Mesothelial cell of epicardium (in vitro differentiated cells): ENCODE data around the gene ANAPC2. TPM values are rescaled to one million over a fixed set of nuclear protein-coding genes. Genes with fewer than 3 reads are reported as not detected.
A peak's percentile ranks its signal among the peaks of the same experiment; 100 is the strongest.

Experiments
- DNase-seq, 2 experiments: peaks; one replicate each; pipeline ENCODE4 v3.0.0; 2021; ENCODE audit warnings: low spot score in 2 of 2; ENCODE audit not compliant: unreplicated experiment in 2 of 2
- H3K27ac Mint-ChIP-seq: 2 replicates; pipeline ENCODE4 v1.8.0; 2021; ENCODE audit warnings: mixed read lengths
- H3K27me3 Mint-ChIP-seq: 2 replicates; pipeline ENCODE4 v1.8.0; 2021; ENCODE audit warnings: low read depth, mixed read lengths
- H3K36me3 Mint-ChIP-seq: 2 replicates; pipeline ENCODE4 v1.8.0; 2021; ENCODE audit warnings: mixed read lengths
- H3K4me1 Mint-ChIP-seq: 2 replicates; pipeline ENCODE4 v1.8.0; 2021; ENCODE audit warnings: mixed read lengths
- H3K4me3 Mint-ChIP-seq: 2 replicates; pipeline ENCODE4 v1.8.0; 2021; ENCODE audit warnings: mild to moderate bottlenecking, moderate library complexity, mixed read lengths
- H3K9me3 Mint-ChIP-seq: 2 replicates; pipeline ENCODE4 v1.8.0; 2021; ENCODE audit warnings: mixed read lengths
- total RNA-seq: library from RNA; stranded (reverse); gene quantifications from 3 replicates; pipeline ENCODE4 v1.2.1, GENCODE V29; 2021
- TF ChIP-seq, protein P1 (sequence below): fragments of 200-600 bp; sonication (generic); IDR thresholded peaks from one replicate; pipeline ENCODE4 v1.5.0; 2021; ENCODE audit warnings: antibody characterized with exemption; ENCODE audit not compliant: unreplicated experiment

The ANAPC2 gene
- total RNA-seq, 1 donor from 2014 or later: 89.3 TPM

DNA sequence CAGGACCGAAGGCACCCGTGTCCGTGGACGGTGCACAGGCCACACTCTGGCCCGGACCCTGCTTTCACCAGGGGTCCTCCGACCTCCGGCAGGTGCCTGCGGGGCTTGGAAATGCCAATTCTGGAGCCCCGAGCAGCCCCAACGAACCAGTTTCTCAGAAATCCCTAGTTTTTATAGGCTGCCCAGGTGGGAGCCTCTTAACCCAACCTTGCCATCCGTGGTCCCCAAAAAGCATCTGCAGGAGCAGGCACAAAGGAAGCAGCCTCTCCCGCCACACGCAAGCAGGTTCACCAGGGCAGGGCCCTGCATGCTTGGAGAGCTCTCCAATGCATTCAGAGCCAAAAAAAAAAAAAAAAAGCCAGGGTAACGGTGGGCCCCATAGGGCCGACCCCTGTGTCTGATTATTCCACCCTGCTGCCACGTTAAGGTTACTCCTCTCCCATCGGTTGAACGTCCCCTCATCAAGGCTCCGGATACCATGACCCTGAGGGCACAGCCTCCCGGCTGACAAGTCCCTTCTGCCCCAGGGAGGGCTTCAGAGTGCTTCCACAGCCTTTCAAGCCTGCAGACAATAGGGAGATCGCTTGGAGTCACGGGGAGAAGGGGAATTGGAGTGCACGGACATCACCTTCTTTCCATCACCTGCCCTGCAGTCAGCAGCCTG, 13.0 kb upstream of the ANAPC2 start:
- Mint-ChIP-seq H3K4me3 (peak overlapping the region; percentile 75), H3K27me3 (no peaks in the 10 kb centered on the region), H3K4me1 (peaks cover 43% of the 10 kb centered on the region), H3K36me3 (no peaks in the 10 kb centered on the region), H3K27ac (peak overlapping the region; percentile 79), H3K9me3 (no peaks in the 10 kb centered on the region)
- DNase-seq: no peak
- TF ChIP-seq, protein P1, sequence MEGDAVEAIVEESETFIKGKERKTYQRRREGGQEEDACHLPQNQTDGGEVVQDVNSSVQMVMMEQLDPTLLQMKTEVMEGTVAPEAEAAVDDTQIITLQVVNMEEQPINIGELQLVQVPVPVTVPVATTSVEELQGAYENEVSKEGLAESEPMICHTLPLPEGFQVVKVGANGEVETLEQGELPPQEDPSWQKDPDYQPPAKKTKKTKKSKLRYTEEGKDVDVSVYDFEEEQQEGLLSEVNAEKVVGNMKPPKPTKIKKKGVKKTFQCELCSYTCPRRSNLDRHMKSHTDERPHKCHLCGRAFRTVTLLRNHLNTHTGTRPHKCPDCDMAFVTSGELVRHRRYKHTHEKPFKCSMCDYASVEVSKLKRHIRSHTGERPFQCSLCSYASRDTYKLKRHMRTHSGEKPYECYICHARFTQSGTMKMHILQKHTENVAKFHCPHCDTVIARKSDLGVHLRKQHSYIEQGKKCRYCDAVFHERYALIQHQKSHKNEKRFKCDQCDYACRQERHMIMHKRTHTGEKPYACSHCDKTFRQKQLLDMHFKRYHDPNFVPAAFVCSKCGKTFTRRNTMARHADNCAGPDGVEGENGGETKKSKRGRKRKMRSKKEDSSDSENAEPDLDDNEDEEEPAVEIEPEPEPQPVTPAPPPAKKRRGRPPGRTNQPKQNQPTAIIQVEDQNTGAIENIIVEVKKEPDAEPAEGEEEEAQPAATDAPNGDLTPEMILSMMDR: no peak

DNA sequence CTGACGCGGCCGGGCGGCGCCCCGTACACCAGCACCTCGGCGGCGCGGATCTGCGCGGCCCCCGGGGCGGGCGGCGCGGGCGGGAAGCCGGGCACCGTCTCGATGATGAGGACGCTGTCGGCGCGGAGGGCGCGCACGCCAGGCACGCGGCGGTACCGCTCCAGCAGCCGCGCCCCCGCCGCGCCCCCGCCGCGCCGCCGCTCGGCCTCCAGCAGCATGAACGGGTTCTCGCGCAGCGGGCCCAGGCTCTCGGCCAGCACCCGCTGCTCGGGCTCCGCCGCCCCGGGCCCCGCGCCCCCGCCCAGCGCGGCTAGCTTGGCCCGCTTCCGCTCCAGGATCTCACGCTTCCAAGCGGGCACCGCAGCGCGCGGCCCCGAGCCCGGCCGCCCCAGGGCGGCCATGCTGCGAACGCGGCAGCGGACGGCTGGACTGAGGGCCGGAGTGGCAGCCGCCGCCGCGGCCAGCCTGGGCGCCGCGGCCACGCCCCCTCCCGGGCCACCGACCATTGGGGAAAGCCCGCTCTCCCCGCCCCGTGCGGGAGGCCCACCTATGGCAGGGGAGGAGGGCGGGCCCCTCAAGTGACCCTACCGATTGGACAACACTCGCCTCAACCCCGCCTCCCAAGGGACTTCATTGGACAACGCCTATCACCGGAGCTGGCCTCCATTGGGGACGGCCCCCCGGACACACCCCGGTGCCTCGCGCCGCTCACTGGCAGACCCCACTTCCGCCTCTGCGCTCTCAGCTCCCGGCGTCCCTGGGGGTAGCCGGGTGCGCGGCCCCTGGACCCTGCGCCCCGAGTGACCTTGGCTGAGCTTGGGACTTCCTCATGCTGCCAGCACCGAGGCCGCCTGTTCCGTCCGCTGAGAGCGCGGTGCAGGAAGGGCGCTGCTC, 12.2 kb upstream of the ANAPC2 start, which contains the start of gene TPRN:
Gene TPRN, minus strand, starts transcription at position 431 of the 894 bp plus-strand sequence. Its CDS starts 30 bp downstream, at position 401.
- H3K4me1 Mint-ChIP-seq: peaks cover 37% of the 10 kb centered on the region
- TF ChIP-seq, protein P1: no peak
- H3K36me3 Mint-ChIP-seq: no peaks in the 10 kb centered on the region
- H3K9me3 Mint-ChIP-seq: no peaks in the 10 kb centered on the region
- DNase-seq: peak; percentile 98 to 99
- peak within 1 kb of the TSS; percentile 83 for H3K4me3 Mint-ChIP-seq
- peak within 1 kb of the TSS; percentile 82 for H3K27ac Mint-ChIP-seq
- no peaks in the 10 kb centered on the region for H3K27me3 Mint-ChIP-seq

DNA sequence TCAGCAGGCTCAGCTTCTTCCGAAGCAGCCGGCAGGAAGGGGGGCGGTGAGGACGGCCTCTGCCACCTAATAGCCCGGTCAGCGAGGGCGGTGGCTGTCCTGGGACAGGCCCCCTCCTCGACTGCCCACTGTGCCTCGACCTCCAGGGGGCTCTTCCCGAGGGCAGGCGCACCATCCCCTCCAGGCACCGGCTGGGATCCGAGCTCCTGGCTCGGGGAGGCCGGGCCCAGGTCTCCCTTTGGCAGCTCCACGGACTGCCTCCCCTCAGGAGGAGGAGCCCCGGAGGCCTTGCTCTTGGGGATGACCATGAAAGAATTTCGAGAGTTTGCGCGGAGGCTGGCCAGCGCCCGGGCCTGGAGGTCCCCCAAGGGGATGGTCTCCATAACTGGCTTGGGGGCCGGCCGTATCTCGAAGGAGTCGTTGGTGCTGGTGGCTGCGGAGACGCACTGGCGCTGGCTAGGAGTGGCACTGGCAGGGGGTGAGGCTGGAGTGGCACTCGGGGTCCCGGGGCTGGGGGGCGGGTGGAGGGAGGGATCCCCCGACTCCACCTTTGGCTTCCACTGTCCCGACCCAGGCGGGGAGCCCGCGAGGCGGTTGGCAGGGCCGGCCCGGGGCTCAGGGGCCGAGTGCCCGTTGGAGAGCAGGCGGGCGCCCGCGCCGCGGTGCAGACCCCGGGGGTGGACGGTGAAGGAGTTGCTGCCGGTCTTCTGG, 11.2 kb upstream of the ANAPC2 start:
- Mint-ChIP-seq H3K27ac (peak overlapping the region; percentile 82), H3K4me3 (peak overlapping the region; percentile 83), H3K36me3 (no peaks in the 10 kb centered on the region), H3K4me1 (peaks cover 41% of the 10 kb centered on the region), H3K9me3 (no peaks in the 10 kb centered on the region), H3K27me3 (no peaks in the 10 kb centered on the region)
- TF ChIP-seq, protein P1: no peak
- DNase-seq: no peak

DNA sequence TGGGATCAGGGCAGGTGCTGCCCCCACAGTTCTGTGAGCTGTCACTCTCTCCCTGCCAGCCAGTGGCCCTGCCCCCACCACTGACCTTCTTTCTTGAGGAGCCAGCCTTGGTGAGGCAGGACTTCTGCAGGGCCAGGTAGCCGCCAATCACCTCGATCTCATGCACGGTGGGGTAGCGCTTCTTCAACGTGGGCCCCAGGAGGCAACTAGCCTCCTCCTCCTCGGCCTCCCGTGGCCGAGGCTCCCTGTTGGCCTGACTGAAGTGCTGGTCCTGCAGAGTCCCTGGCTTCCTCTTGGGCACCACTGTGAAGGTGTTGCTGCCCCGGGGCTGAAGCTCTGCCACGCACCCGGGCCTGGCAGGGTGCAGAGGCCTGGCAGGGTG, 10.5 kb upstream of the ANAPC2 start:
- Mint-ChIP-seq H3K27me3 (no peaks in the 10 kb centered on the region), H3K36me3 (no peaks in the 10 kb centered on the region), H3K4me3 (peak overlapping the region; percentile 48), H3K27ac (no peak overlapping the region), H3K4me1 (peaks cover 34% of the 10 kb centered on the region), H3K9me3 (no peaks in the 10 kb centered on the region)
- TF ChIP-seq, protein P1: no peak
- DNase-seq: no peak

DNA sequence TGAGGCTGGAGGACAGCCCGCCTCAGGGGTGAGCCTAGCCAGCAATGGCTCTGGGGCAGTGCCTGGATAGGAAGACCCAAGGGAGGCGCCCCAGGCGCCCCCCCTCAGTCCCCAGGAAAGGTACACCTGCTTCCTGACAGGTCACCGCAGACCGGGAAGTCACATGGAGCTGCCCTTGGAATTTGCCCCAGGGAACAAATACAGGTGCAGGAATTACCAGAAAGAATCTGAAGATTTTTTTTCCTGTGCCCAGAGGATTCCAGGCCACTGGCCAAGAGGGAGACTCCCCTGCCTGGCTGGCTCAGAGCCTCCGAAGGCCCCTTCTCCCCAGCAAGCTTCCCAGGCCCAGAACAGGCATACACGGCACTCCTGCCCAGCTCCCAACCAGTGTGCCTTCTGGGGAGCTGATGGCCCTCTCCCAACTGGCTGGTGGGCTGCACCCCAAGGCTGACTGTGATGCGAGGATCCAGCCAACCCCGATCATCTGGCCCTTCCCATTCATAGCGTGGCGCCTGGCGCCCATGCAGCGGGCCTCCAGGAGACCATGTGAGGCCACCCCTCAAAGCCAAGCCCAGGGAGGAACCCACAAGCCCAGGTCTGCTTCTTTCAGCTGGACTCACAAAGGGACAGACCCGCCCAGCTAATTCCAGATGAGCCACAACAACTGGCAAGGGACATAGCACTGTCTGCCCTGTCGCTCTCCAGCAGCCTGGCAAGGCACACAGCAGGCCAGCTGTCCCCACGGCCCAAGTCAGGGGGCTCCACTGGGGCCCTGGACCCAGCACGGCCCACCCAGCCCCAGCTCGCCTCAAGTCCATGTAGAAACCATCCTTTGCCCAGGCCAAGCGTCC, 9.9 kb upstream of the ANAPC2 start:
- TF ChIP-seq, protein P1: no peak
- H3K9me3 Mint-ChIP-seq: no peaks in the 10 kb centered on the region
- no peaks in the 10 kb centered on the region for H3K36me3 Mint-ChIP-seq
- H3K4me3 Mint-ChIP-seq: peak overlapping the region; percentile 48
- DNase-seq: no peak
- no peak overlapping the region for H3K27ac Mint-ChIP-seq
- peaks cover 33% of the 10 kb centered on the region for H3K4me1 Mint-ChIP-seq
- H3K27me3 Mint-ChIP-seq: no peaks in the 10 kb centered on the region
